Fibroblast of lung (primary cell): ENCODE data around the gene NDC1. TPM values are rescaled to one million over a fixed set of nuclear protein-coding genes. Genes with fewer than 3 reads are reported as not detected.

Experiments used
- DNase-seq, 2 donors: peaks; one replicate each; pipeline versions ENCODE4 v3.0.0 to v3.0.0-alpha.2; 2010; ENCODE audit warnings: low read depth in 2 of 2
- H2AFZ ChIP-seq: 2 replicates; pipeline ENCODE4 v1.5.1; 2012; ENCODE audit warnings: low read length, control low read depth, inconsistent platforms
- H3K27ac ChIP-seq: 2 replicates; pipeline ENCODE4 v1.5.1; 2011; ENCODE audit warnings: low read length, control low read depth; ENCODE audit not compliant: insufficient read depth
- H3K27me3 ChIP-seq: 2 replicates; pipeline ENCODE4 v1.5.1; 2011; ENCODE audit warnings: mild to moderate bottlenecking, low read length; ENCODE audit not compliant: control insufficient read depth, insufficient read depth
- H3K36me3 ChIP-seq: 2 replicates; pipeline ENCODE4 v1.5.1; 2011; ENCODE audit warnings: low read length; ENCODE audit not compliant: control insufficient read depth, insufficient read depth
- H3K4me1 ChIP-seq: 2 replicates; pipeline ENCODE4 v1.5.1; 2011; ENCODE audit warnings: low read length; ENCODE audit not compliant: control insufficient read depth, insufficient read depth; ENCODE audit errors: extremely low read depth
- H3K4me2 ChIP-seq: 2 replicates; pipeline ENCODE4 v1.5.1; 2011; ENCODE audit warnings: low read length, control low read depth; ENCODE audit not compliant: insufficient read depth; ENCODE audit errors: extremely low read depth
- H3K4me3 ChIP-seq, 4 experiments: fragments of 200-600 bp in 1 of 4; sonication (generic) in 1 of 4; replicated peaks in 1 of 4; 2 replicates each; pipeline ENCODE4 v1.5.1; 2011 to 2016; ENCODE audit warnings: low read length in 4 of 4, low read depth in 3 of 4, mild to moderate bottlenecking in 3 of 4, control low read depth in 2 of 4, inconsistent platforms in 1 of 4, mixed read lengths in 1 of 4; ENCODE audit not compliant: insufficient read depth in 1 of 4; ENCODE audit errors: control extremely low read depth in 1 of 4
- H3K79me2 ChIP-seq: 2 replicates; pipeline ENCODE4 v1.5.1; 2012; ENCODE audit warnings: mild to moderate bottlenecking, low read length, inconsistent platforms; ENCODE audit not compliant: control insufficient read depth, insufficient read depth
- H3K9ac ChIP-seq: 2 replicates; pipeline ENCODE4 v1.5.1; 2011; ENCODE audit warnings: mild to moderate bottlenecking, low read length, control low read depth; ENCODE audit not compliant: insufficient read depth
- H3K9me3 ChIP-seq: 2 replicates; pipeline ENCODE4 v1.5.1; 2012; ENCODE audit warnings: low read depth, low read length; ENCODE audit not compliant: control insufficient read depth, insufficient read depth
- H4K20me1 ChIP-seq: 2 replicates; pipeline ENCODE4 v1.5.1; 2011; ENCODE audit warnings: low read length; ENCODE audit not compliant: control insufficient read depth, insufficient read depth; ENCODE audit errors: extremely low read depth
- EZH2 ChIP-seq: IDR thresholded peaks from 2 replicates; pipeline ENCODE4 v1.5.1; 2012; ENCODE audit warnings: low read length, control low read depth, mild to moderate bottlenecking; ENCODE audit errors: missing control alignments
- polyA plus RNA-seq, 2 donors: library from polyadenylated mRNA; depleted of rRNA in 1 of 2; stranded (reverse) in 1 of 2; unstranded in 1 of 2; fragments of >200 nt; gene quantifications; 2 replicates each; pipeline ENCODE4 v1.2.1, GENCODE V29; 2011 to 2012; ENCODE audit warnings: missing spikeins in 1 of 2
- total RNA-seq: library from RNA; depleted of rRNA; stranded (reverse); fragments of >200 nt; gene quantifications from 2 replicates; pipeline ENCODE4 v1.2.1, GENCODE V29; 2014
- TF ChIP-seq, protein P1 (sequence below), 2 donors: IDR thresholded peaks in 1 of 2; conservative IDR thresholded peaks in 1 of 2; 1 replicate in 1 of 2; 2 replicates in 1 of 2; pipeline ENCODE4 v1.5.1; 2011 to 2012; ENCODE audit warnings: low read length in 2 of 2, control low read depth in 1 of 2, inconsistent platforms in 1 of 2, low read depth in 1 of 2, mild to moderate bottlenecking in 1 of 2

Gene NDC1
- total and polyA plus RNA-seq, 2 donors (not counting 1 experiment from before 2014, with no cell fraction given) = 11.6 to 14.3 TPM

DNA sequence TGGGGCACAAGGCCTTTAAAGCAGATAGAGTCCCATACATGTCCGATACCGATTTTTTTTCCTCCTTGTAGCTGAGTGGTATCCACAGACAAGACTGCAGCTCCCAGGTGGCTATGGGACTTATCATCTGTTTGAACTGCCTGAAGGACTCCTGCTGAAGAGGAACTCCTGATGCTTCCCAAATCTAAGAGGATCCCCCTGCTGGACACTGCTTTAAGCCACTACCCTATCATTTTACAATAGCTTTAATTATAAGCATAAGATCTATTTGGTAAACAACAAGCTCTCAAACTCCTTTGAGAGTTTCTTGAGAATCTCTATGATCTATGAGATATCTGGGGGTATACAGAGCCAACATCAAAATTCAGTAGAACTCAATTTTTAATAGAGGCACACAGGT, 11.7 kb downstream of the NDC1 start:
- Histone ChIP-seq H3K36me3 (no peaks in the 10 kb centered on the region), H3K79me2 (no peaks in the 10 kb centered on the region), H3K4me1 (no peaks in the 10 kb centered on the region), H3K4me3 (no peak overlapping the region), H3K27ac (no peak overlapping the region), H2AFZ (no peak overlapping the region), H4K20me1 (no peaks in the 10 kb centered on the region), H3K9ac (no peak overlapping the region), H3K27me3 (no peaks in the 10 kb centered on the region), H3K9me3 (no peaks in the 10 kb centered on the region), H3K4me2 (no peak overlapping the region)
- DNase-seq = peak in 1 of 2 donors; percentile 59
- TF ChIP-seq, protein P1, sequence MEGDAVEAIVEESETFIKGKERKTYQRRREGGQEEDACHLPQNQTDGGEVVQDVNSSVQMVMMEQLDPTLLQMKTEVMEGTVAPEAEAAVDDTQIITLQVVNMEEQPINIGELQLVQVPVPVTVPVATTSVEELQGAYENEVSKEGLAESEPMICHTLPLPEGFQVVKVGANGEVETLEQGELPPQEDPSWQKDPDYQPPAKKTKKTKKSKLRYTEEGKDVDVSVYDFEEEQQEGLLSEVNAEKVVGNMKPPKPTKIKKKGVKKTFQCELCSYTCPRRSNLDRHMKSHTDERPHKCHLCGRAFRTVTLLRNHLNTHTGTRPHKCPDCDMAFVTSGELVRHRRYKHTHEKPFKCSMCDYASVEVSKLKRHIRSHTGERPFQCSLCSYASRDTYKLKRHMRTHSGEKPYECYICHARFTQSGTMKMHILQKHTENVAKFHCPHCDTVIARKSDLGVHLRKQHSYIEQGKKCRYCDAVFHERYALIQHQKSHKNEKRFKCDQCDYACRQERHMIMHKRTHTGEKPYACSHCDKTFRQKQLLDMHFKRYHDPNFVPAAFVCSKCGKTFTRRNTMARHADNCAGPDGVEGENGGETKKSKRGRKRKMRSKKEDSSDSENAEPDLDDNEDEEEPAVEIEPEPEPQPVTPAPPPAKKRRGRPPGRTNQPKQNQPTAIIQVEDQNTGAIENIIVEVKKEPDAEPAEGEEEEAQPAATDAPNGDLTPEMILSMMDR (conservative IDR thresholded peaks at IDR 0.05 in 1 of 2, IDR thresholded peaks at IDR 0.05 in 1 of 2; ENCODE audit: low read depth in 1 of 2, low read length in 2 of 2) = peak; percentile 33 to 39
- no peak for TF ChIP-seq EZH2

- no peaks in the 10 kb centered on the region for H3K79me2 ChIP-seq
- no peak for DNase-seq
- TF ChIP-seq, protein P1 (conservative IDR thresholded peaks at IDR 0.05 in 1 of 2, IDR thresholded peaks at IDR 0.05 in 1 of 2; ENCODE audit: low read depth in 1 of 2, low read length in 2 of 2) = no peak
- no peak for TF ChIP-seq EZH2
- no peak overlapping the region for H3K4me3 ChIP-seq
- no peaks in the 10 kb centered on the region for H3K36me3 ChIP-seq
- H3K4me1 ChIP-seq = no peaks in the 10 kb centered on the region
- no peak overlapping the region for H3K9ac ChIP-seq
- H4K20me1 ChIP-seq = no peaks in the 10 kb centered on the region
- H2AFZ ChIP-seq = no peak overlapping the region
- no peaks in the 10 kb centered on the region for H3K9me3 ChIP-seq
- H3K27me3 ChIP-seq = no peaks in the 10 kb centered on the region
- H3K27ac ChIP-seq = no peak overlapping the region
- H3K4me2 ChIP-seq = no peak overlapping the region
These were observed 12.8 kb downstream of the NDC1 start for GRCh38 chr1:53825306-53825705.

DNA sequence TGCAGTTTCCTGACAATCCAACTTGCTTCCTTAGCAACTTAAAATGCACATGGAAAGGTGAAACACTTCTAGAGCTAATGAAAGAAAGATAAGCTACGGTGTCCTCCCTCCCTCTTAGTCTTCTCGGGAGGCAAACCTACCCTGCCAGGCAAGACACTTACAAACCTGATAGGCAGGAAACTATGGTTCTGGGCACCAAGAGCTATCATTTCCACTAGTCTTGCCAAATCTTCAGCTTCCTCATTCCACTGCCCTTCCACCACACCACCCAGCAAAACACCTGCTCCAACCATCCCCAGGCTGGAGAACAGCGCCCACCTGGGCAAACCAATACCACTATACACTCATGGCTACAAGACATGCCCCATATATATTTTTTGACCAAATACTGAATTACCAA, 15.2 kb downstream of the NDC1 start:
- Histone ChIP-seq H3K9ac (no peak overlapping the region), H3K4me2 (no peak overlapping the region), H2AFZ (no peak overlapping the region), H3K79me2 (no peaks in the 10 kb centered on the region), H3K4me3 (no peak overlapping the region), H4K20me1 (no peaks in the 10 kb centered on the region), H3K36me3 (no peaks in the 10 kb centered on the region), H3K27ac (no peak overlapping the region), H3K27me3 (no peaks in the 10 kb centered on the region), H3K9me3 (no peaks in the 10 kb centered on the region), H3K4me1 (no peaks in the 10 kb centered on the region)
- DNase-seq = no peak
- TF ChIP-seq, protein P1 (conservative IDR thresholded peaks at IDR 0.05 in 1 of 2, IDR thresholded peaks at IDR 0.05 in 1 of 2; ENCODE audit: low read depth in 1 of 2, low read length in 2 of 2) = no peak
- no peak for TF ChIP-seq EZH2
